GM20431 (cell line): ENCODE results near the gene WWP2.
"Not testable (repeated sequence)": the region's sequence is repeated elsewhere in the genome, so short reads cannot be mapped to it uniquely, and the experiment has no call there.

Source experiments
- in situ Hi-C: fragments of 300-500 bp; cut with MseI, MboI; formaldehyde crosslinking; loops from one replicate; pipeline ENCODE4 v1.15.0; 2020; ENCODE audit warnings: low sequenced_read_pairs; ENCODE audit not compliant: unreplicated experiment

Gene WWP2

GRCh38 chr16:69744363-69745231 is 17.5 kb upstream of the WWP2 start:
- in situ Hi-C loops = no loop called here

DNA sequence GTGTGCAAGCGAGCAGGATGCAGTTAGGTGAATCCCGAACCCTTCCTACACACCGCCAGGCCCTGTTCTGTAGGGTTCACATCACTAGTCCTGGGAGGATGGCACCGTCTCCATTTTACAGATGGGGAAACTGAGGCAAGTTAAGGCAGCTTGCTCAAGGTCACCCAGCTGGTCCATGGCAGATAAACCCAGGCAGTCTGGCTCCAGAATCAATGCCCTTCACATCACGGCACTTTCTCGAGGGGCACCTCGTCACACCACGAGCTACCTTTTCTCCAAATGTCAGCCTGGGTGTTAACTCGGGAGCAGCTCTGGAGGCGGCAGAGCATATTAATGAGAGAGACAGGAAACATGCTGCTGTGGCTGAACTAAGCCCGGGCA is 16.9 kb upstream of the WWP2 start:
- in situ Hi-C loops = no loop called here

DNA sequence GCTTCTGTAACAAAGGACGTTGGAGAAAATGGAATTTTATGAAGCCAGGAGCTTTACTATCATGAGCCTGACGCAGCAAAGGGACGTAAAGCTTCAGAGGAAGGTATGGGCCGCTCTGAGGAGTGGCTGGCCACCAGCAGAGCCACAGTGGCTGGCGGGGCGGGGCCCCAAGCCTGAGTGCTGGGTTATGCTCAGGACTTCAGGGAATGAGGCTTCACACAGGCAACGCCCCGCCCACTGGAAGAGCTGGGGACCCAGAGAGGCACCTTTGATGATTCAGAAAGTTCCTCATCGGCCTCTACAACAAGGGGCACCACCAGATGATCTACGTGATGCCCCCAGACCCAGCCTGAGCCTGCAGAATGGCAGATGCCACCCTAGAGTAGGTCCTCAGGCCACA is 16.2 kb upstream of the WWP2 start:
- in situ Hi-C loops = no loop called here

DNA sequence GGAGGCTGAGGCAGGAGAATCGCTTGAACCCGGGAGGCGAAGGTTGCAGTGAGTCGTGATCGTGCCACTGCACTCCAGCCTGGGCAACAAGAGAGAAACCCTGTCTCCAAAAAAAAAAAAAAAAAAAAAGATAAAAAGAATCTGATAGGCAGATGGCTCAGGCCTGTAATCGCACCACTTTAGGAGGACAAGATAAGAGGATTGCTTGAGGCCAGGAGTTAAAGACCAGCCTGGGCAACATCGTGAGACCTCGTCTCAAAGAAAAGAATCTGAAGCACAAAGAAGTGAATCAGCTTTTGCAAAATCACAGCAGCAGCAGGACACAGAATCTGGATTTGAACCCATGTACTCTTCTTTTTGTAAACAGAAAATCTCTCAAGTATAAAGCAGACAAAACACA is 15.0 kb upstream of the WWP2 start:
- in situ Hi-C loops = no loop called here

- in situ Hi-C loops = no loop called here
These were observed 13.3 kb upstream of the WWP2 start for GRCh38 chr16:69748694-69749345.

DNA sequence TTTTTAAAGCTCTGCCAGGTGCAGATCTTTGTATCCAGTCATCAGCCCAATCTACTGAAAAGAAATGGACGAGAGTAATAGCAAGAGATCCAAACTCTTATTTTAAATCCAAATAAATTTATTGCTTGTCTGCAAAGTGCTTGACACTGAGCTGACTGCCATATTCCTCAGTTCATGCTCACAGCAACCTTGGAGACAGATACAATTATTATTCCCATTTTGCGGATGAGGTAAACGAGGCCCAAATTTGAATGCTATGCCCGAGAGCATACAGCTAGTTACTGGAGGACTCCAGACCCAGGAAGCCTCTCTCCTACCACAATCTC is 8.0 kb upstream of the WWP2 start:
- in situ Hi-C loops = no loop called here

DNA sequence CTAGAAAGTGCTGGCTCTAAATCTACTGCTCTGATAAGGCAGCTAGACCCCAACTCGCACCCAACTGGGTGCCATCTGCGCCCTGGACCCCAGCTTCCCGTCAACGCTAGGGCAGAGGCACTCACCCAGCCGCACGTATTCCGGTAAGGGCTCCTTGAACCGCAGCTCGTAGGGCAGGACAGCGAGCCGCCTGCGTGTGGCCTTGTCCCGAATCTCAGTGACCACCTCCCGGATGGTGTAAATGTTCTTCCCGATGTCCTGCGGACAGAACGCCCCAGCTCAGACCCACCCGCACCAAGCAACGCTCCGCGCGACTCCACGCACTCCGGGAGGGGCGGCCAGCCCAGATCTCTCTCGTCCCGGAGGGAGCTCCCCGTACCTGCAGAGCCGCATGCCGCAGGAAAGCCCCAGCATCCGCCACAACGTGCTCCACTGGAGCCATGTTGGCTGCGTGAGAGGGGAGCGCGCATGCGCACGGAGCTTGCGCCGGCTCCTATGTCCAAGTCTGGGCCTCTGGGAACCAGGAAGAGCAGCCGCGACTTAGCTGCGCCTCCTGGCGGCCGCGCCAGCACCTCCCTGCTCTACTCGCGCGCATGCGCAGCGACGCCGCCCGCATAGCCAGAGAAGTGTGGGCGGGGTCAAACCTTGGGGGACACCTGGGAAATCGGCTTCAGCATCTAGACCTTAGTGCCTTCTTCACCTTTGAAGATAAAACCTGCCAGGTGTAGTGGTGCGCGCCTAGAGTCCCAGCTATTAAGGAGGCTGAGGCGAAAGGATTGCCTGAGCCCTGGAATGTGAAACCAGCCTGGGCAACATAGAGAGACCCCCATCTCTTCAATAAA is 7.4 kb upstream of the WWP2 start, which contains the start of gene NOB1:
Gene NOB1, minus strand, starts transcription at position 458 of the 842 bp plus-strand sequence. Its CDS starts 16 bp downstream, at position 442.
- in situ Hi-C loops = no loop called here

GRCh38 chr16:69756705-69757104 is 5.4 kb upstream of the WWP2 start:
- in situ Hi-C loops = no loop called here

GRCh38 chr16:69757375-69757774 is 4.8 kb upstream of the WWP2 start:
- in situ Hi-C loops = not testable (repeated sequence)

- in situ Hi-C loops = no loop called here
These were observed 874 bp downstream of the WWP2 start for GRCh38 chr16:69762814-69763598.

GRCh38 chr16:69763599-69763942 is 1.4 kb downstream of the WWP2 start:
- in situ Hi-C loops = no loop called here

GRCh38 chr16:69767459-69768229 is 5.5 kb downstream of the WWP2 start:
- in situ Hi-C loops = no loop called here

GRCh38 chr16:69768666-69769065 is 6.5 kb downstream of the WWP2 start:
- in situ Hi-C loops = no loop called here

GRCh38 chr16:69769404-69769803 is 7.3 kb downstream of the WWP2 start:
- in situ Hi-C loops = no loop called here

- in situ Hi-C loops = no loop called here
These were observed 9.5 kb downstream of the WWP2 start for GRCh38 chr16:69771651-69771967.

- in situ Hi-C loops = no loop called here
These were observed 11.3 kb downstream of the WWP2 start for GRCh38 chr16:69773260-69773947.

DNA sequence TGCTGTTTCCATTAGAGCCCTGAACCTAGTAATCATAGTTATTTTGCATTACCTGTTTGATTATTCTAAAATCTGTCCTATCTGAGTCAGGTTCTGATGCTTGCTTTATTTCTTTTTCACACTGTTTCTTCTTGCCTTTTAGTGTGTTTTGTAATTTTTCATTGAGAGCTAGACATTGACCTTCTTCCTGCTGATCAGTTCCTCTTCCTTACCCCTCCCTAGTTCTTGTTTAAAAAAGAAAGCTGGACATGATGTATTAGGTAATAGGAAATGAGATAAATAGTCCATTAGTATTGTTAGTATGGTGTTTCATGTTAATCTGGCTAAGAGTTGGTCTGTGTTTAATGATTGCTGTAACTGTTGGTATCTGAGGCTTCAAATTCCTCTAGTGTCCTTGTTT is 13.4 kb downstream of the WWP2 start:
- in situ Hi-C loops = no loop called here

- in situ Hi-C loops = no loop called here
These were observed 17.6 kb downstream of the WWP2 start for GRCh38 chr16:69779724-69780123.

DNA sequence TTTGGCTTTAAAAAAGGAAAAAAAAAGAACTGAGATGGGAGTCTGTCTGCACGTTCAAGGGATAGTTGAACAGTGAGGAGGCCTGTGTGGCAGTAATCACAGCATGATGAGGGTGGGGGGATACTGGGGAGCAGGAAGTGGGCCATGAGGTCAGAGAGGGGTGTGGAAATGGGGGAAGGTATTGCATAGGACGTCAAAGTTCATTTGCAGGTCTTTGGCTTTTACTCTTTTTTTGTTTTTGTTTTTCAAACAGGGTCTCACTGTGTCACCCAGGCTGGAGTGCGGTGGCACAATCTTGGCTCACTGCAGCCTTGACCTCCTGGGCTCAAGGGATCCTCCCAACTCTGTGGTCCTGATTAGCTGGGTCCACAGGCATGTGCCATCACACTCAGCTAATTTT is 19.0 kb downstream of the WWP2 start:
- in situ Hi-C loops = no loop called here
